ENCODE data around the gene RABL3. TPM values are rescaled to one million over a fixed set of nuclear protein-coding genes. Genes with fewer than 3 reads are reported as not detected.

Gene RABL3
- total RNA-seq, 2 donors from 2014 or later = 29.7 to 32.0 TPM

DNA sequence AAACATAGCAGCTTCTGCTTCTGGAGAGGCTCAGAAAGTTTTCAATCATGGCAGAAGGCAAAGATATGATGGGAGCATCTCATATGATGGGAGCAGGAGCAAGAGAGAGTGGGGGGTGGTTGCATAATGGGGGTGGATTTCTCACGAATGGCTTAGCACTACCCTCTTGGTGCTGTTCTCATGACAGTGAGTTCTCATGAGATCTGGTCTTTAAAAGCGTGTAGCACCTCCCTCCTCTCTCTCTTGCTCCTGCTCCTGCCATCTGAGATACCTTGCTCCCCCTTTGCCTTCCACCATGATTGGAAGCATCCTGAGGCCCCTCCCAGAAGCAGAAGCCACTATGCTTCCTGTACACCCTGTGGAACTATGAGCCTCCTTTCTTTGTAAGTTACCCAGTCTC, 82.5 kb downstream of the RABL3 start:
- no peak for ATAC-seq (ENCODE audit: insufficient number of reproducible peaks, low FRiP score, low read depth)
- no peaks in the 10 kb centered on the region for H3K4me1 ChIP-seq (ENCODE audit: control insufficient read depth in 1 of 2, low read depth in 2 of 2)
- no peaks in the 10 kb centered on the region for H3K9me3 ChIP-seq
- no peaks in the 10 kb centered on the region for H3K27me3 ChIP-seq (replicated peaks; ENCODE audit: insufficient read depth)
- no peak overlapping the region for H3K4me3 ChIP-seq
- no peak overlapping the region for H3K27ac ChIP-seq
- no peak for TF ChIP-seq CTCF (IDR thresholded peaks at IDR 0.05)
- H3K36me3 ChIP-seq = no peaks in the 10 kb centered on the region
- DNase-seq (ENCODE audit: low spot score) = no peak

DNA sequence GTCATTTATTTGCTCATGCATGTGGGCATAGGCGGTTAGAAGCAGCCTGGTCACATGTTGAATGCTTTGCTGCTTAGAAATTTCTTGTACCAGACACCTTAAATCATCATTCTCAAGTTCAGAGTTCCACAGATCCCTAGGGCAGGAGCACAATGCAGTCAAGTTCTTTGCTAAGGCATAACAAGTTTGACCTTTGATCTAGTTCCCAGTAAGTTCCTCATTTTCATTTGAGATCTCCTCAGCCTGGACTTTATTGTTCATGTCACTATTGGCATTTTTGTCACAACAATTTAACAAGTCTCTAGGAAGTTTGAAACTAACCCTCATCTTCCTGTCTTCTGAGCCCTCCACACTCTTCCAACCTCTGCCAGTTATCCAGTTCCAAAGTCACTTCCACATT, 83.0 kb downstream of the RABL3 start:
- H3K36me3 ChIP-seq = no peaks in the 10 kb centered on the region
- TF ChIP-seq CTCF (IDR thresholded peaks at IDR 0.05) = no peak
- no peak overlapping the region for H3K4me3 ChIP-seq
- H3K27ac ChIP-seq = no peak overlapping the region
- DNase-seq (ENCODE audit: low spot score) (no peak), ATAC-seq (ENCODE audit: insufficient number of reproducible peaks, low FRiP score, low read depth) (no peak)
- no peaks in the 10 kb centered on the region for H3K27me3 ChIP-seq (replicated peaks; ENCODE audit: insufficient read depth)
- H3K9me3 ChIP-seq = no peaks in the 10 kb centered on the region
- no peaks in the 10 kb centered on the region for H3K4me1 ChIP-seq (ENCODE audit: control insufficient read depth in 1 of 2, low read depth in 2 of 2)

DNA sequence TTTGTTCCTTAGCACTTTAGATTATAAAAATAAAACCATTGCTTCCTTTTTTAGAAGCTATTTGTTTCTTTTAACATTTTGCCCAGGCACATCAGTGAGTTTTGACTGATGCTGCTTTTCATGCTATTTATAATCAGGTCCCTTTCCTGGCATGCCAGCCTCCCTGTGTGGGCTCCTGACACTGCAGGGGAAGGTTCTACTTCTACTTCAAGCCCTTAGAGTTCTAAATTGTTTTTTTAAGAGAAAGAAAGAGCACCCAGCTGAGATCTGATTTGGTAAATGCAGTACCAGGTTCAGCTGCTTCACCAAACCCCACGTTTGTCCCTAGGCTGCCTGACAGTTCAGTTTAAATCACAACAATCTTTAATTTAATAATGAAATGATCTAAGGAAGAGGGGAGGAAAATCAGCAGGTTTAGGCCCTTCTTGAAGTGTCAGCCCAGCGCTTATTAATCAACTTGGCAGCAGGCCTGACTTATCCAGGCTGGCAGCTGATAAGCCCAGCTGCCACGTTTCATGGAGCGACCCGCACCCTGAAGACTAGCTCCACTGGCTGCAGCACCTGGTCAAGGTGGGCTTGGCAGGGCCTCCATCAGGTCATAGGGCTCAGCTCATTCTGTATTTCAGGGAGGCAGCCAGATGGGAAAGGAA, 89.3 kb downstream of the RABL3 start:
- no peak for DNase-seq (ENCODE audit: low spot score)
- Histone ChIP-seq H3K27me3 (replicated peaks; ENCODE audit: insufficient read depth) (no peaks in the 10 kb centered on the region), H3K4me3 (no peak overlapping the region), H3K27ac (no peak overlapping the region), H3K9me3 (no peaks in the 10 kb centered on the region), H3K36me3 (no peaks in the 10 kb centered on the region), H3K4me1 (ENCODE audit: control insufficient read depth in 1 of 2, low read depth in 2 of 2) (peaks cover 0 to 12% of the 10 kb centered on the region in 2 donors)
- TF ChIP-seq CTCF (IDR thresholded peaks at IDR 0.05) = no peak
- ATAC-seq (ENCODE audit: insufficient number of reproducible peaks, low FRiP score, low read depth) = no peak

- Histone ChIP-seq H3K4me1 (ENCODE audit: control insufficient read depth in 1 of 2, low read depth in 2 of 2) (peaks cover 0 to 12% of the 10 kb centered on the region in 2 donors), H3K27me3 (replicated peaks; ENCODE audit: insufficient read depth) (no peaks in the 10 kb centered on the region), H3K36me3 (no peaks in the 10 kb centered on the region), H3K27ac (no peak overlapping the region), H3K4me3 (no peak overlapping the region), H3K9me3 (no peaks in the 10 kb centered on the region)
- no peak for TF ChIP-seq CTCF (IDR thresholded peaks at IDR 0.05)
- no peak for ATAC-seq (ENCODE audit: insufficient number of reproducible peaks, low FRiP score, low read depth)
- no peak for DNase-seq (ENCODE audit: low spot score)
These were observed 90.0 kb downstream of the RABL3 start for GRCh38 chr3:120652281-120652680.

DNA sequence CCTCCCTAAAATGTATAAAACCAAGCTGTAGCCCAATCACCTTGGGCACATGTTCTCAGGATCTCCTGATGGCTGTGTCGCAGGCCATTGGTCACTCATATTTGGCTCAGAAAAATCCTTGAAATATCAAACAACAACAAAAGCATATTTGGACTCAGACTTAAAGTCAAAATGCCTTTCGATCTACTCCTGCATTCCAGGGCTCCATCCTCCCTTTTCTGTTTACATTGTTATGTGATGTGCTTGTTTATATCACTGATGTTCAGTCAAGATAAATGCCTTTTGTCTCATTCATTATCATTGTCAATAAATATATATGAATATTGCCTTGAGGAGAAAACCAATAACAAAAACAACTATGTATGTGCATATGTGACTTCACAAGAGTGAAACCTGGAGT, 92.0 kb downstream of the RABL3 start:
- TF ChIP-seq CTCF (IDR thresholded peaks at IDR 0.05) = no peak
- Histone ChIP-seq H3K27ac (no peak overlapping the region), H3K4me3 (no peak overlapping the region), H3K9me3 (no peaks in the 10 kb centered on the region), H3K27me3 (replicated peaks; ENCODE audit: insufficient read depth) (no peaks in the 10 kb centered on the region), H3K4me1 (ENCODE audit: control insufficient read depth in 1 of 2, low read depth in 2 of 2) (peaks cover 0 to 12% of the 10 kb centered on the region in 2 donors), H3K36me3 (no peaks in the 10 kb centered on the region)
- DNase-seq (ENCODE audit: low spot score) = no peak
- no peak for ATAC-seq (ENCODE audit: insufficient number of reproducible peaks, low FRiP score, low read depth)
